Stimulated activated CD8-positive, alpha-beta memory T cell treated with anti-CD3 and anti-CD28 coated beads, Interleukin-12 subunit alpha, Interleukin-12 subunit beta, amount 100 ng/mL, for 24 hours (primary cell): ENCODE results near the gene APBA2.
"Not testable (repeated sequence)": the region's sequence is repeated elsewhere in the genome, so short reads cannot be mapped to it uniquely, and the experiment has no call there.

Experiments used
- DNase-seq: peaks from one replicate; pipeline ENCODE4 v3.0.0-alpha.2; 2020; ENCODE audit errors: extremely low read depth

Gene APBA2

GRCh38 chr15:28885630-28886430 is at the start of gene APBA2:
Gene APBA2 (plus strand): TSS chr15:28885974. CDS start chr15:29053885, 167,911 bp downstream.
- DNase-seq: no peak

GRCh38 chr15:28840285-28840684 is 45.5 kb upstream of the APBA2 start:
- DNase-seq: not testable (repeated sequence)

GRCh38 chr15:28842210-28842609 is 43.6 kb upstream of the APBA2 start:
- not testable (repeated sequence) for DNase-seq

- not testable (repeated sequence) for DNase-seq
Measured at GRCh38 chr15:28843520-28843919, 42.3 kb upstream of the APBA2 start.

GRCh38 chr15:28844147-28844546 is 41.6 kb upstream of the APBA2 start:
- DNase-seq: not testable (repeated sequence)

GRCh38 chr15:28847247-28847646 is 38.5 kb upstream of the APBA2 start:
- DNase-seq: not testable (repeated sequence)

- not testable (repeated sequence) for DNase-seq
Measured at GRCh38 chr15:28847959-28848358, 37.8 kb upstream of the APBA2 start.

GRCh38 chr15:28848521-28848920 is 37.3 kb upstream of the APBA2 start, which contains the start of gene GOLGA6L7:
Gene GOLGA6L7 (minus strand): TSS chr15:28848644. CDS start chr15:28848549, 95 bp downstream.
- not testable (repeated sequence) for DNase-seq

- not testable (repeated sequence) for DNase-seq
Measured at GRCh38 chr15:28849271-28849670, 36.5 kb upstream of the APBA2 start.

GRCh38 chr15:28849766-28850165 is 36.0 kb upstream of the APBA2 start:
- DNase-seq: not testable (repeated sequence)

GRCh38 chr15:28853654-28854053 is 32.1 kb upstream of the APBA2 start:
- DNase-seq: not testable (repeated sequence)

GRCh38 chr15:28854578-28854977 is 31.2 kb upstream of the APBA2 start:
- not testable (repeated sequence) for DNase-seq

- no peak for DNase-seq
Measured at GRCh38 chr15:28861031-28861534, 24.7 kb upstream of the APBA2 start.

- DNase-seq: not testable (repeated sequence)
Measured at GRCh38 chr15:28861589-28862293, 24.0 kb upstream of the APBA2 start.

GRCh38 chr15:28868744-28869345 is 16.9 kb upstream of the APBA2 start:
- no peak for DNase-seq

GRCh38 chr15:28871168-28871567 is 14.6 kb upstream of the APBA2 start:
- no peak for DNase-seq

- DNase-seq: no peak
Measured at GRCh38 chr15:28873006-28873405, 12.8 kb upstream of the APBA2 start.

- no peak for DNase-seq
Measured at GRCh38 chr15:28873585-28874190, 12.1 kb upstream of the APBA2 start.

GRCh38 chr15:28875461-28876000 is 10.2 kb upstream of the APBA2 start:
- DNase-seq: no peak

- DNase-seq: no peak
Measured at GRCh38 chr15:28876131-28876844, 9.5 kb upstream of the APBA2 start.

- DNase-seq: no peak
Measured at GRCh38 chr15:28876845-28877185, 9.0 kb upstream of the APBA2 start.
